K562 (cell line): ENCODE results near the gene FRYL. TPM values are rescaled to one million over a fixed set of nuclear protein-coding genes. Genes with fewer than 3 reads are reported as not detected.

Experiments
- E2F6 ChIP-seq, 2 experiments: IDR thresholded peaks; 2 replicates each; pipeline ENCODE4 v1.6.1; 2011; ENCODE audit warnings: borderline replicate concordance in 1 of 2, control low read depth in 1 of 2, low read depth in 1 of 2, low read length in 1 of 2, mild to moderate bottlenecking in 1 of 2, mixed read lengths in 1 of 2, moderate library complexity in 1 of 2; ENCODE audit not compliant: insufficient read depth in 1 of 2, insufficient read length in 1 of 2, poor library complexity in 1 of 2, severe bottlenecking in 1 of 2; ENCODE audit errors: extremely low read depth in 1 of 2
- GTF3C2 ChIP-seq: IDR thresholded peaks from 3 replicates; pipeline ENCODE4 v1.6.1; 2011; ENCODE audit warnings: borderline replicate concordance, mild to moderate bottlenecking, moderate library complexity; ENCODE audit not compliant: insufficient read length; ENCODE audit errors: extremely low read depth
- HNRNPK ChIP-seq: fragments of 200-400 bp; formaldehyde crosslinking; IDR thresholded peaks from one replicate; pipeline ENCODE4 v1.6.1; 2018; ENCODE audit warnings: mild to moderate bottlenecking, low read depth, low read length; ENCODE audit not compliant: poor library complexity, severe bottlenecking
- HNRNPLL ChIP-seq: fragments of 200-400 bp; formaldehyde crosslinking; IDR thresholded peaks from 2 replicates; pipeline ENCODE4 v1.6.1; 2017; ENCODE audit warnings: low read length, low read depth, mild to moderate bottlenecking; ENCODE audit not compliant: poor library complexity, severe bottlenecking
- HSF4 ChIP-seq: fragments of 250-450 bp; sonication (Bioruptor Pico); IDR thresholded peaks from 2 replicates; pipeline ENCODE4 v2.1.2; 2022; ENCODE audit warnings: mild to moderate bottlenecking, moderate library complexity, borderline replicate concordance
- IRF2 ChIP-seq: sonication (generic); formaldehyde crosslinking; IDR thresholded peaks from 2 replicates; pipeline ENCODE4 v1.8.1; 2022; ENCODE audit warnings: mild to moderate bottlenecking, missing genetic modification reagents
- MXI1 ChIP-seq: IDR thresholded peaks from 2 replicates; pipeline ENCODE4 v1.6.1; 2011; ENCODE audit warnings: low read depth, mild to moderate bottlenecking, improper control_type of control experiment, low read length
- POLR2B ChIP-seq: fragments of 450-650 bp; IDR thresholded peaks from 2 replicates; pipeline ENCODE4 v1.6.1; 2018; ENCODE audit warnings: low read depth; ENCODE audit not compliant: partially characterized antibody
- POLR3G ChIP-seq: IDR thresholded peaks from 2 replicates; pipeline ENCODE4 v1.6.1; 2011; ENCODE audit not compliant: insufficient read length, insufficient replicate concordance; ENCODE audit errors: extremely low read depth
- SIX5 ChIP-seq, 2 experiments: IDR thresholded peaks; 2 replicates each; pipeline ENCODE4 v1.6.1; 2011; ENCODE audit warnings: low read length in 2 of 2, borderline replicate concordance in 1 of 2, low read depth in 1 of 2, mild to moderate bottlenecking in 1 of 2, moderate library complexity in 1 of 2; ENCODE audit not compliant: insufficient read depth in 1 of 2
- SPI1 ChIP-seq: IDR thresholded peaks from 2 replicates; pipeline ENCODE4 v1.6.1; 2011; ENCODE audit warnings: low read depth, low read length, control low read depth, borderline replicate concordance
- XRCC3 ChIP-seq: fragments of 450-650 bp; IDR thresholded peaks from 2 replicates; pipeline ENCODE4 v1.6.1; 2017; ENCODE audit warnings: mild to moderate bottlenecking, moderate library complexity
- ZNF444 ChIP-seq: fragments of 250-450 bp; sonication (Bioruptor Pico); IDR thresholded peaks from 2 replicates; pipeline ENCODE4 v1.4.0; 2020; ENCODE audit warnings: mild to moderate bottlenecking, moderate library complexity
- polyA plus RNA-seq, 8 experiments: library from polyadenylated mRNA; depleted of rRNA in 4 of 8; stranded (reverse) in 5 of 8; unstranded in 3 of 8; fragments of >200 nt; fragmentation: Nextera tagmentation in 2 of 8; fragmentation: Illumina TruSeq in 1 of 8; extraction: Ambion mirVana in 2 of 8; extraction: Trizol in 1 of 8; gene quantifications; 2 replicates each; pipeline versions ENCODE4 v1.2.1 to v1.2.3, GENCODE V29; 2011 to 2014; ENCODE audit warnings: inconsistent platforms in 1 of 8, missing spikeins in 1 of 8
- total RNA-seq, 7 experiments: library from RNA; depleted of rRNA in 6 of 7; stranded (reverse); fragments of >200 nt in 6 of 7; fragmentation: Illumina TruSeq in 2 of 7; extraction: Trizol in 2 of 7; gene quantifications; 2 replicates each; pipeline versions ENCODE4 v1.2.1 to v1.2.3, GENCODE V29; 2011 to 2021; ENCODE audit warnings: low replicate concordance in 1 of 7
- TF ChIP-seq, protein P1 (sequence below): fragments of 450-650 bp; formaldehyde crosslinking; IDR thresholded peaks from 2 replicates; pipeline ENCODE4 v1.4.0; 2020; ENCODE audit warnings: mild to moderate bottlenecking, mixed read lengths
- TF ChIP-seq, protein P2 (sequence below), 2 experiments: fragments of 450-650 bp; conservative IDR thresholded peaks; 2 replicates each; pipeline ENCODE4 v1.6.1; 2017; ENCODE audit warnings: mild to moderate bottlenecking in 2 of 2, moderate library complexity in 2 of 2

The FRYL gene
- total and polyA plus RNA-seq, 9 of the 15 experiments (the other 6 are each of a cell fraction or from before 2014, with no cell fraction given), result 7.2 to 34.9 (median 15.9) TPM

DNA sequence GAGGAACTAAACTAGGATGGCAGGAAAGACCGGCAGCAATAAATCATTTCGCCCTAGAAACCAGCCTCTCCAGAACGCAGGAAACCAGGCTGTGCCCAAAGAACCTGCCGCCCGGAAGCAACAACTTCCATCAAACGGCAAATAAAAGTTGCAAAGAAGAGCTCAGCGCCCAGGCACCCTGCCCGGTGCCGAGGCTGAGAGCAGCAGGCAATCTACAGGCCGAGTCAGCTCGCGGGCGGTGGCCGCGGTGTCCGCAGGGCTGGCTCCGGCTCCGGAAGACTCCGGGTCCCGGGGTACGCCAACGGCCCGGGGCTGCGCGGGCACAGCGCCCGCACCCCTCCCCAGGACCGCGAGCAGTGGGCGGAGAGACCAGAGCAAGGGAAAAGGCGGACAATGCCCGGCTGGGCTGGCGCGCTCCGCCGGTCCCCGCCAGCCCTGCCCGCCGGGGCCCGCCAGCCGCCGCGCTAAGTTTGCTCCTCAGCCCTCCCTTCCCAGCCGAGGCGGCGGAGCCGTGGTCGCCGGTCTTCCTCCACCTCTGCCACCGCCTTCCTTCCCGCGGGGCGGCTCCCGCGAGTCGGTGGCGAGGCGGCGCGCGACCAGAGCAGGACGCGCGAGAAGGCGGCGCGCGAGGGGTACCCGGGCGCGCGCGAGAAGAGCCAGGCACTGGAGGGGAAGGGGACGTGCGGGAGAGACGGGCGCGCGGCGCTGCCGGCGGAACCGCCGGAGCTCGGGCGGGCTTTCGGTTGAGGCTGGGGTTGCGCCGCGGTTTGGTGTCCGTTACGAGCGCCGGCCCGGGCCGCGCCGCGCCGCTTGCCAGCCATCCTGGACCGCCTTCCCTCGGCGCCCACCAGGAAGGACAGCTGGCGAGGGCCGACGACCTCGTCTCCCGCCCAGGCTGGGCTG, 733 bp downstream of the FRYL start (continued):
- TF ChIP-seq POLR3G (no peak), POLR2B (no peak), IRF2 (CRISPR knock-in tag) (no peak), MXI1 (no peak), ZNF444 (CRISPR knock-in tag) (no peak), SIX5 (IDR thresholded peaks at IDR 0.05; ENCODE audit: borderline replicate concordance in 1 of 2, insufficient read depth in 1 of 2, low read depth in 1 of 2, low read length in 2 of 2) (no peak), XRCC3 (no peak), E2F6 (IDR thresholded peaks at IDR 0.05; ENCODE audit: borderline replicate concordance in 1 of 2, extremely low read depth in 1 of 2, insufficient read depth in 1 of 2, insufficient read length in 1 of 2, low read depth in 1 of 2, low read length in 1 of 2, poor library complexity in 1 of 2, severe bottlenecking in 1 of 2) (peak in 1 of 2 experiments; percentile 27), SPI1 (no peak), HSF4 (CRISPR knock-in tag) (no peak), GTF3C2 (no peak), HNRNPLL (peak; percentile 60), HNRNPK (peak; percentile 68)
- TF ChIP-seq, protein P1, sequence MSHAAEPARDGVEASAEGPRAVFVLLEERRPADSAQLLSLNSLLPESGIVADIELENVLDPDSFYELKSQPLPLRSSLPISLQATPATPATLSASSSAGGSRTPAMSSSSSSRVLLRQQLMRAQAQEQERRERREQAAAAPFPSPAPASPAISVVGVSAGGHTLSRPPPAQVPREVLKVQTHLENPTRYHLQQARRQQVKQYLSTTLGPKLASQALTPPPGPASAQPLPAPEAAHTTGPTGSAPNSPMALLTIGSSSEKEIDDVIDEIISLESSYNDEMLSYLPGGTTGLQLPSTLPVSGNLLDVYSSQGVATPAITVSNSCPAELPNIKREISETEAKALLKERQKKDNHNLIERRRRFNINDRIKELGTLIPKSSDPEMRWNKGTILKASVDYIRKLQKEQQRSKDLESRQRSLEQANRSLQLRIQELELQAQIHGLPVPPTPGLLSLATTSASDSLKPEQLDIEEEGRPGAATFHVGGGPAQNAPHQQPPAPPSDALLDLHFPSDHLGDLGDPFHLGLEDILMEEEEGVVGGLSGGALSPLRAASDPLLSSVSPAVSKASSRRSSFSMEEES (CRISPR knock-in tag), result no peak
- TF ChIP-seq, protein P2, sequence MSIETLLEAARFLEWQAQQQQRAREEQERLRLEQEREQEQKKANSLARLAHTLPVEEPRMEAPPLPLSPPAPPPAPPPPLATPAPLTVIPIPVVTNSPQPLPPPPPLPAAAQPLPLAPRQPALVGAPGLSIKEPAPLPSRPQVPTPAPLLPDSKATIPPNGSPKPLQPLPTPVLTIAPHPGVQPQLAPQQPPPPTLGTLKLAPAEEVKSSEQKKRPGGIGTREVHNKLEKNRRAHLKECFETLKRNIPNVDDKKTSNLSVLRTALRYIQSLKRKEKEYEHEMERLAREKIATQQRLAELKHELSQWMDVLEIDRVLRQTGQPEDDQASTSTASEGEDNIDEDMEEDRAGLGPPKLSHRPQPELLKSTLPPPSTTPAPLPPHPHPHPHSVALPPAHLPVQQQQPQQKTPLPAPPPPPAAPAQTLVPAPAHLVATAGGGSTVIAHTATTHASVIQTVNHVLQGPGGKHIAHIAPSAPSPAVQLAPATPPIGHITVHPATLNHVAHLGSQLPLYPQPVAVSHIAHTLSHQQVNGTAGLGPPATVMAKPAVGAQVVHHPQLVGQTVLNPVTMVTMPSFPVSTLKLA (conservative IDR thresholded peaks at IDR 0.05), result 0 out of 4 replicates have a peak, but pooled peaks of 1 of the 2 experiments have one; percentile 25
